ENCODE data around the gene TNXB. TPM values are rescaled to one million over a fixed set of nuclear protein-coding genes. Genes with fewer than 3 reads are reported as not detected.
"Not testable (repeated sequence)": the region's sequence is repeated elsewhere in the genome, so short reads cannot be mapped to it uniquely, and the experiment has no call there.

Gene TNXB
- total RNA-seq, 1 donor from 2014 or later: 4.4 TPM

DNA sequence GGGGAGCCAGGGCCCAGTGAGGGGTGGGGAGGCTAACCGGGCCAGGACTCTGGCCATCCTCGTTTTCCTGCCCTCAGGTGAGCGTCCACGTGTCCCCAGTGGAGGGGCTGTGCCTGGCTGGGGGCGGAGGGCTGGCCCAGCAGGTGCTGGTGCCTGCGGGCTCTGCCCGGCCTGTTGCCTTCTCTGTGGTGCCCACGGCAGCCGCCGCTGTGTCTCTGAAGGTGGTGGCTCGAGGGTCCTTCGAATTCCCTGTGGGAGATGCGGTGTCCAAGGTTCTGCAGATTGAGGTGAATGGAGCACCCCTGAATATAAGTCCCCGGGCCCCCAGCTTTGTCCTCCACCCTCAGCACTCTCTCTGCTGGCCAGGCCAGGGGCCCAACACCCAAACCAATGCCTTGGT lies 114.7 kb downstream of the TNXB start:
- H3K9me3 Mint-ChIP-seq; H3K4me1 Mint-ChIP-seq (ENCODE audit: low read depth); DNase-seq (ENCODE audit: low spot score); H3K27me3 Mint-ChIP-seq (ENCODE audit: insufficient read depth); H3K27ac Mint-ChIP-seq; H3K4me3 Mint-ChIP-seq; intact Hi-C loops (cut with micrococcal nuclease); H3K36me3 Mint-ChIP-seq (ENCODE audit: low read depth): not testable (repeated sequence)

Other genes starting within 250 kb of the TNXB start
- gene NEU1, start 246.5 kb downstream of the TNXB start, total RNA-seq: 22.1 and 24.3 TPM in 2 replicates
- 0.12 TPM in 1 of 2 replicates, not detected in the other for gene SLC44A4, start 230.3 kb downstream of the TNXB start, total RNA-seq
- gene EHMT2, start 211.6 kb downstream of the TNXB start, total RNA-seq: 75.9 and 80.4 TPM in 2 replicates
- 4.6 and 5.1 TPM in 2 replicates for gene ZBTB12, start 207.3 kb downstream of the TNXB start, total RNA-seq
- 0.88 and 1.6 TPM in 2 replicates for gene C2, start 181.6 kb downstream of the TNXB start, total RNA-seq
- gene CFB, start 163.2 kb downstream of the TNXB start, total RNA-seq: 0.21 TPM in 1 of 2 replicates, not detected in the other
- gene NELFE, start 150.4 kb downstream of the TNXB start, total RNA-seq: 92.3 and 97.7 TPM in 2 replicates
- gene SKIC2, start 150.2 kb downstream of the TNXB start, total RNA-seq: 85.8 and 101 TPM in 2 replicates
- gene DXO, start 137.2 kb downstream of the TNXB start, total RNA-seq: 14.1 and 15.2 TPM in 2 replicates
- 4.0 and 4.1 TPM in 2 replicates for gene C4A, start 127.3 kb downstream of the TNXB start, total RNA-seq
- 4.1 and 4.7 TPM in 2 replicates for gene C4B, start 94.5 kb downstream of the TNXB start, total RNA-seq
- gene CYP21A2, start 70.9 kb downstream of the TNXB start, total RNA-seq: 0.34 and 0.36 TPM in 2 replicates
- 80.1 and 97.6 TPM in 2 replicates for gene ATF6B, start 18.9 kb upstream of the TNXB start, total RNA-seq
- gene FKBPL, start 20.9 kb upstream of the TNXB start, total RNA-seq: 4.8 and 6.0 TPM in 2 replicates
- 0.24 and 0.57 TPM in 2 replicates for gene PRRT1, start 42.6 kb upstream of the TNXB start, total RNA-seq
- gene PPT2, start 44.8 kb upstream of the TNXB start, total RNA-seq: 12.4 and 17.1 TPM in 2 replicates
- gene EGFL8, start 55.3 kb upstream of the TNXB start, total RNA-seq: 8.3 and 9.1 TPM in 2 replicates
- 34.5 and 35.6 TPM in 2 replicates for gene AGPAT1, start 66.7 kb upstream of the TNXB start, total RNA-seq
- gene RNF5, start 69.1 kb upstream of the TNXB start, total RNA-seq: 58.1 and 60.4 TPM in 2 replicates
- 19.6 and 20.2 TPM in 2 replicates for gene AGER, start 74.9 kb upstream of the TNXB start, total RNA-seq
- 91.9 and 94.0 TPM in 2 replicates for gene PBX2, start 80.9 kb upstream of the TNXB start, total RNA-seq
- gene GPSM3, start 83.3 kb upstream of the TNXB start, total RNA-seq: 82.5 and 84.7 TPM in 2 replicates
- gene NOTCH4, start 114.7 kb upstream of the TNXB start, total RNA-seq: 0.66 and 0.73 TPM in 2 replicates